Esophagus muscularis mucosa (tissue), 4 donors: ENCODE results near the gene THTPA. TPM values are rescaled to one million over a fixed set of nuclear protein-coding genes. Genes with fewer than 3 reads are reported as not detected.
A peak's percentile ranks its signal among the peaks of the same experiment; 100 is the strongest.

ENCODE experiments used
- DNase-seq: peaks from one replicate; pipeline ENCODE4 v3.0.0-alpha.2; 2017; ENCODE audit errors: extremely low spot score
- H3K27ac ChIP-seq, 4 donors: fragments of 200-600 bp; sonication (generic); replicated peaks in 1 of 4; 1 replicate in 3 of 4; 2 replicates in 1 of 4; pipeline ENCODE4 v1.5.1; 2016 to 2019; ENCODE audit warnings: mild to moderate bottlenecking in 1 of 4
- H3K27me3 ChIP-seq, 4 donors: fragments of 200-600 bp; sonication (generic); one replicate each; pipeline versions ENCODE4 v1.5.1 to v1.6.0; 2016 to 2019
- H3K36me3 ChIP-seq, 4 donors: fragments of 200-600 bp; sonication (generic); one replicate each; pipeline ENCODE4 v1.5.1; 2016 to 2019
- H3K4me1 ChIP-seq, 4 donors: fragments of 200-600 bp; sonication (generic); one replicate each; pipeline ENCODE4 v1.5.1; 2016 to 2019
- H3K4me3 ChIP-seq, 4 donors: fragments of 200-600 bp; sonication (generic); 1 replicate in 2 of 4; 2 replicates in 2 of 4; pipeline ENCODE4 v1.5.1; 2016 to 2019; ENCODE audit warnings: mild to moderate bottlenecking in 4 of 4, moderate library complexity in 1 of 4
- H3K9me3 ChIP-seq, 4 donors: fragments of 200-600 bp; sonication (generic); 1 replicate in 3 of 4; 2 replicates in 1 of 4; pipeline ENCODE4 v1.5.1; 2016 to 2019
- CTCF ChIP-seq, 3 experiments: fragments of 200-600 bp in 2 of 3; fragments of 450-650 bp in 1 of 3; sonication (generic) in 2 of 3; IDR thresholded peaks; one replicate each; pipeline ENCODE4 v1.5.1; 2017 to 2019; ENCODE audit warnings: antibody characterized with exemption in 3 of 3, mild to moderate bottlenecking in 2 of 3, moderate library complexity in 1 of 3
- EP300 ChIP-seq: sonication (generic); formaldehyde crosslinking; IDR thresholded peaks from one replicate; pipeline ENCODE4 v1.6.1; 2017; ENCODE audit warnings: antibody characterized with exemption
- POLR2A ChIP-seq: fragments of 450-650 bp; IDR thresholded peaks from one replicate; pipeline ENCODE4 v1.6.1; 2017; ENCODE audit warnings: antibody characterized with exemption, moderate library complexity, mild to moderate bottlenecking, low read depth
- POLR2AphosphoS5 ChIP-seq, 2 donors: sonication (generic); formaldehyde crosslinking; IDR thresholded peaks; one replicate each; pipeline ENCODE4 v1.6.1; 2017; ENCODE audit warnings: antibody characterized with exemption in 2 of 2
- WGBS: methylation state at CpG from one replicate; pipeline ENCODE4 v1.1.5; 2018; 5-methylcytosine and 5-hydroxymethylcytosine counted together
- intact Hi-C: fragments of 100-400 bp; cut with DNase I; formaldehyde crosslinking; loops from one replicate; pipeline ENCODE4 v1.15.1; 2023
- total RNA-seq, 4 donors: library from RNA; depleted of rRNA; stranded (reverse); fragments of >200 nt; gene quantifications; one replicate each; pipeline versions ENCODE4 v1.1.0 to v1.2.1, GENCODE V29; 2016

Gene THTPA
- total RNA-seq, 4 donors from 2014 or later = 18.3 to 20.0 (median 19.7) TPM

GRCh38 chr14:23550812-23551265, 5.2 kb upstream of the THTPA start:
- intact Hi-C loops = no loop called here
- no peaks in the 10 kb centered on the region for H3K27me3 ChIP-seq
- H3K4me3 ChIP-seq = peak overlapping the region; percentile 66 to 75 (median 68)
- H3K27ac ChIP-seq = peak overlapping the region; percentile 58 to 71 (median 68)
- H3K9me3 ChIP-seq = no peaks in the 10 kb centered on the region
- H3K4me1 ChIP-seq = peaks cover 20 to 32% (median 29%) of the 10 kb centered on the region in 4 donors
- H3K36me3 ChIP-seq = no peaks in the 10 kb centered on the region
- no peak for DNase-seq
- TF ChIP-seq CTCF (IDR thresholded peaks at IDR 0.05) (no peak), EP300 (no peak), POLR2A (no peak), POLR2AphosphoS5 (IDR thresholded peaks at IDR 0.05) (no peak)
- 1% methylated on average over 37 of the region's 37 CpGs for WGBS

- Histone ChIP-seq H3K27ac (peak within 1 kb of the TSS; percentile 58 to 71 (median 68)), H3K4me3 (peak within 1 kb of the TSS; percentile 66 to 75 (median 68)), H3K9me3 (no peaks in the 10 kb centered on the region), H3K4me1 (peaks cover 17 to 34% (median 31%) of the 10 kb centered on the region in 4 donors), H3K36me3 (no peaks in the 10 kb centered on the region), H3K27me3 (no peaks in the 10 kb centered on the region)
- intact Hi-C loops = no loop called here
- WGBS = 1% methylated on average over 49 of the region's 49 CpGs
- TF ChIP-seq POLR2A (no peak), POLR2AphosphoS5 (IDR thresholded peaks at IDR 0.05) (peak in 1 of 2 donors; percentile 51), CTCF (IDR thresholded peaks at IDR 0.05) (peak in 1 of 3 experiments; percentile 14), EP300 (no peak)
- no peak for DNase-seq
Measured at GRCh38 chr14:23551266-23552028, 4.6 kb upstream of the THTPA start, which contains the start of gene ZFHX2. Gene ZFHX2 (minus strand): TSS chr14:23551765. CDS start chr14:23535325, 16,440 bp downstream.

GRCh38 chr14:23555533-23555881, 564 bp upstream of the THTPA start:
- H3K36me3 ChIP-seq = peaks cover 0 to 23% (median 21%) of the 10 kb centered on the region in 4 donors
- TF ChIP-seq CTCF (IDR thresholded peaks at IDR 0.05) (no peak), POLR2AphosphoS5 (IDR thresholded peaks at IDR 0.05) (no peak), EP300 (no peak), POLR2A (no peak)
- DNase-seq = no peak
- H3K27ac ChIP-seq = peak overlapping the region; percentile 93 to 98 (median 96)
- intact Hi-C loops = loop anchor here (5.0 kb wide), 1 partner anchor 233 kb away; the partner anchor contains the start of gene PABPN1
- peaks cover 25 to 47% (median 44%) of the 10 kb centered on the region in 4 donors for H3K4me1 ChIP-seq
- H3K27me3 ChIP-seq = no peaks in the 10 kb centered on the region
- H3K9me3 ChIP-seq = no peaks in the 10 kb centered on the region
- 6% methylated on average over 6 of the region's 14 CpGs for WGBS
- H3K4me3 ChIP-seq = peak overlapping the region; percentile 73 to 92 (median 90)

GRCh38 chr14:23556700-23557440, 799 bp downstream of the THTPA start:
- WGBS = 58% methylated on average over 10 of the region's 17 CpGs
- no peaks in the 10 kb centered on the region for H3K9me3 ChIP-seq
- intact Hi-C loops = loop anchor here (5.0 kb wide), 1 partner anchor 235 kb away; the partner anchor contains the start of gene PABPN1
- peak overlapping the region; percentile 73 to 92 (median 90) for H3K4me3 ChIP-seq
- DNase-seq = no peak
- no peak for TF ChIP-seq CTCF (IDR thresholded peaks at IDR 0.05)
- TF ChIP-seq POLR2A = no peak
- TF ChIP-seq EP300 = no peak
- TF ChIP-seq POLR2AphosphoS5 (IDR thresholded peaks at IDR 0.05) = no peak
- peaks cover 0 to 32% (median 29%) of the 10 kb centered on the region in 4 donors for H3K36me3 ChIP-seq
- peak overlapping the region; percentile 93 to 98 (median 96) for H3K27ac ChIP-seq
- H3K4me1 ChIP-seq = peaks cover 21 to 36% (median 33%) of the 10 kb centered on the region in 4 donors
- no peaks in the 10 kb centered on the region for H3K27me3 ChIP-seq
